HAP-1 (cell line): ENCODE results near the gene CCDC27.
A peak's percentile ranks its signal among the peaks of the same experiment; 100 is the strongest.

ENCODE experiments used
- DNase-seq, 2 experiments: peaks; one replicate each; pipeline ENCODE4 v3.0.0-alpha.2; 2016 to 2020; ENCODE audit warnings: low spot score in 2 of 2
- H3K27me3 ChIP-seq: fragments of 250-450 bp; sonication (Bioruptor Pico); 2 replicates; pipeline ENCODE4 v1.5.1; 2020; ENCODE audit warnings: low read depth, mild to moderate bottlenecking, moderate library complexity
- H3K36me3 ChIP-seq: fragments of 250-450 bp; sonication (Bioruptor Pico); replicated peaks from 2 replicates; pipeline ENCODE4 v1.5.1; 2020; ENCODE audit warnings: mild to moderate bottlenecking
- H3K4me1 ChIP-seq: fragments of 250-450 bp; sonication (Bioruptor Pico); 2 replicates; pipeline ENCODE4 v1.5.1; 2020; ENCODE audit warnings: mild to moderate bottlenecking
- H3K4me3 ChIP-seq: fragments of 250-450 bp; sonication (Bioruptor Pico); 2 replicates; pipeline ENCODE4 v1.5.1; 2020; ENCODE audit warnings: mild to moderate bottlenecking, moderate library complexity
- H3K9me3 ChIP-seq: fragments of 250-450 bp; sonication (Bioruptor Pico); 2 replicates; pipeline ENCODE4 v1.5.1; 2020; ENCODE audit warnings: mild to moderate bottlenecking, moderate library complexity
- in situ Hi-C: fragments of 300-500 bp; cut with MboI; formaldehyde crosslinking; loops from 3 replicates; pipeline ENCODE4 v1.14.3; 2020; ENCODE audit warnings: low sequenced_read_pairs, inconsistent platforms, mixed read lengths

Gene CCDC27

DNA sequence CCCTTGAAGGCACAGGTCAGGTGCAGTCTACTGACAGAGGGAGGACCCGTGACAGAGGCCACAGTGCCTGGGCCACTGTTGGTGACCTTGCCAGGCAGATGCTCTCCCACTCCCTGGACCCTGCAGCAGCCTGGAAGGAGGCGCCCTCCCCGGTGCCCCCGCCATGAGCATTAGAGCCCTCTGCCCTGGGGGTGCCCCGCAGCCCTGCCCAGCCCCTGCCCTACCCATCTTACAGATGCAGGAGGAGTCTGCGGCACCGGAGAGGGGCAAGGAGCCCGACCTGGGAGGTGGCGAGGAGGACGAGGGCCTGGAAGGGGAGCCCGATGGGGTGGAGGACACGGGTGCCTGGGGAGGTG lies 10.6 kb downstream of the CCDC27 start:
- in situ Hi-C loops = no loop called here
- H3K27me3 ChIP-seq = peaks cover 50% of the 10 kb centered on the region

GRCh38 chr1:3763351-3764125 lies 11.3 kb downstream of the CCDC27 start:
- no peak for DNase-seq
- H3K27me3 ChIP-seq = peaks cover 48% of the 10 kb centered on the region
- in situ Hi-C loops = no loop called here
- H3K9me3 ChIP-seq = peaks cover 5% of the 10 kb centered on the region
- no peak overlapping the region for H3K4me3 ChIP-seq
- H3K36me3 ChIP-seq = no peaks in the 10 kb centered on the region
- no peaks in the 10 kb centered on the region for H3K4me1 ChIP-seq

More for the DNA sequence above, 10.6 kb downstream of the CCDC27 start:
- H3K4me3 ChIP-seq = no peak overlapping the region
- H3K9me3 ChIP-seq = peaks cover 5% of the 10 kb centered on the region
- H3K4me1 ChIP-seq = no peaks in the 10 kb centered on the region
- no peak for DNase-seq
- no peaks in the 10 kb centered on the region for H3K36me3 ChIP-seq

GRCh38 chr1:3767328-3767925 lies 15.2 kb downstream of the CCDC27 start:
- Histone ChIP-seq H3K27me3 (peaks cover 19% of the 10 kb centered on the region), H3K4me3 (no peak overlapping the region), H3K36me3 (no peaks in the 10 kb centered on the region), H3K9me3 (no peaks in the 10 kb centered on the region), H3K4me1 (peaks cover 5% of the 10 kb centered on the region)
- in situ Hi-C loops = no loop called here
- DNase-seq = no peak

DNA sequence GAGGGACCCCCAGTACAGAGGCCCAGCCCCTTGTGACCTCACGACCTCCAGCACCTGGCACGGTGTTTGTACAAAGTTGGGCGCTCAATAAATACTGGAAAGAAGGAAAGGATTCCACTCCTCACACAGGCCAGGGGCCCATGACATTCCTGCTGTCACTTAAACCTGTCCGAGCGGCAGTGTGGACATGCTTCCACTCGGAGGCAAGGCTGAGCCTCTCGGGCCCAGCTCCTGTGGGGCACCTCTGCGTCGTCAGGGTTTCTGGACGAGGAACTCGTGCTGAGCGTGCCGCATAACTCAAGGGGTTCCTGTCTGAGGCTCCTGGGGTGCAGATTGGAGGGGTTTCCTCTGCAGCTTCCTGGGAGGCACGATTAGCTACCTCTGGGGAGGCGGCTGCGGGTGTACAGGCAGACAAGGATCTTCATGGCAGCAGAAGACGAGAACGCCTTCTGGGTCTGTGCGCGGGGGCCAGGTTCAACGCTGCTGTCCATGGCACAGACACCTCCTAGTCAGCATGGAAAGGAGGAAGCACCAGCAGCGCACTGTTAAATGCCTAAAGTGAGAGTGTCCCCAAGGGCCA lies 16.7 kb downstream of the CCDC27 start:
- Histone ChIP-seq H3K4me1 (peaks cover 5% of the 10 kb centered on the region), H3K9me3 (no peaks in the 10 kb centered on the region), H3K27me3 (peaks cover 13% of the 10 kb centered on the region), H3K36me3 (no peaks in the 10 kb centered on the region), H3K4me3 (no peak overlapping the region)
- in situ Hi-C loops = no loop called here
- DNase-seq = no peak

- no peaks in the 10 kb centered on the region for H3K36me3 ChIP-seq
- peaks cover 5% of the 10 kb centered on the region for H3K4me1 ChIP-seq
- in situ Hi-C loops = no loop called here
- H3K27me3 ChIP-seq = peaks cover 10% of the 10 kb centered on the region
- no peak overlapping the region for H3K4me3 ChIP-seq
- no peaks in the 10 kb centered on the region for H3K9me3 ChIP-seq
- no peak for DNase-seq
Observed at GRCh38 chr1:3770047-3770765, 18.0 kb downstream of the CCDC27 start.

DNA sequence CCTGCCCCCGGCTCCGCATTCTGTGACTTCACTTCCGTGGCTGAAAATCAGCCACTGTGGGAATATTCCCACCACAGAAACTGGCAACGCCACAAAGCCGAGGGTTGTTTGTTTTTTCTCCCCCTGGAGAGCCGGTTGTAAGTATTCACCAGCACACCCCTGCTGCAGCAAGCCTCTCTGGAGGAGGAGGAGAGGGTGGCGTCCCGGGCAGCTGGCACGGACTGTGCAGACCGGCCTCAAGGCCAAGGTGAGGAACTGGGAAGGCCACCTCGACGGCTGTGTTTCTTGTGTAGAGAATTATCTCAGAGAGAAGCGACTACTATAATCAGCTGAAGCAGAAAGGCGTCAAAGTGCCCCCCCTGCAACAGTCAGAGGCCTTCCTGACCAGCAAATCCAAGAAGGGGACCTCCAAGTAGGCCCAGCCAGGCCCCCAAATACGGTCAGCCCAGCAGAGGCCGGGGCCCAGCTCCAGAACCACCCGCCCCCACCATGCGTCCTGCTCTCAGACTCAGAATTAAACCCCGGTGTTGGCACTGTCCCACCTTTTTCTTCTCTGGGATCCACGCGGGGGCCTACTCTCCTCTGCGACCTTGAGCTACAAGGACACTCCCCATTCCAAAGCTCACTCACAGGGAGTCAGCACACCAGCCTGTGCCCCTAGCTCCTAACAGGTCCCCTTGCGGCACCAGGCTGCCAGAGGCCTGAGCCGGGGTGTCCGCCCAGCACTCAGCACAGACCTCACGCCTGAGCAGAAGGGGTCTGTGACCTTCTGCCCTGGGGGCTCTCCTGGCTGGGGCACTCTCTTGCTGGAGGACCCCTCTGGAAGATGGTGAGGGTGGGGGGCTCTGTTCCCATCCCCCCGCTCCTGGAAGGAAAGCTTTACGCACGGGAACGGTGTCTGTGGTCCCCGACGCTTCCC lies 19.1 kb downstream of the CCDC27 start:
- H3K4me1 ChIP-seq = peaks cover 5% of the 10 kb centered on the region
- H3K9me3 ChIP-seq = no peaks in the 10 kb centered on the region
- DNase-seq = no peak
- H3K4me3 ChIP-seq = peak overlapping the region; percentile 45
- in situ Hi-C loops = no loop called here
- H3K36me3 ChIP-seq = no peaks in the 10 kb centered on the region
- H3K27me3 ChIP-seq = no peaks in the 10 kb centered on the region

GRCh38 chr1:3772027-3772714 lies 19.9 kb downstream of the CCDC27 start:
- no peaks in the 10 kb centered on the region for H3K9me3 ChIP-seq
- H3K4me1 ChIP-seq = peaks cover 5% of the 10 kb centered on the region
- H3K36me3 ChIP-seq = no peaks in the 10 kb centered on the region
- no peaks in the 10 kb centered on the region for H3K27me3 ChIP-seq
- peak overlapping the region; percentile 45 for H3K4me3 ChIP-seq
- in situ Hi-C loops = no loop called here
- DNase-seq = peak; percentile 86 to 99

GRCh38 chr1:3772715-3773571 lies 20.7 kb downstream of the CCDC27 start, which contains the start of gene SMIM1:
Gene SMIM1, plus strand, starts transcription at chr1:3772749. Its CDS starts 2,625 bp downstream, at chr1:3775374.
- Histone ChIP-seq H3K4me3 (peak within 1 kb of the TSS; percentile 45), H3K4me1 (peaks cover 5% of the 10 kb centered on the region), H3K27me3 (no peaks in the 10 kb centered on the region), H3K36me3 (no peaks in the 10 kb centered on the region), H3K9me3 (no peaks in the 10 kb centered on the region)
- in situ Hi-C loops = no loop called here
- DNase-seq = no peak

DNA sequence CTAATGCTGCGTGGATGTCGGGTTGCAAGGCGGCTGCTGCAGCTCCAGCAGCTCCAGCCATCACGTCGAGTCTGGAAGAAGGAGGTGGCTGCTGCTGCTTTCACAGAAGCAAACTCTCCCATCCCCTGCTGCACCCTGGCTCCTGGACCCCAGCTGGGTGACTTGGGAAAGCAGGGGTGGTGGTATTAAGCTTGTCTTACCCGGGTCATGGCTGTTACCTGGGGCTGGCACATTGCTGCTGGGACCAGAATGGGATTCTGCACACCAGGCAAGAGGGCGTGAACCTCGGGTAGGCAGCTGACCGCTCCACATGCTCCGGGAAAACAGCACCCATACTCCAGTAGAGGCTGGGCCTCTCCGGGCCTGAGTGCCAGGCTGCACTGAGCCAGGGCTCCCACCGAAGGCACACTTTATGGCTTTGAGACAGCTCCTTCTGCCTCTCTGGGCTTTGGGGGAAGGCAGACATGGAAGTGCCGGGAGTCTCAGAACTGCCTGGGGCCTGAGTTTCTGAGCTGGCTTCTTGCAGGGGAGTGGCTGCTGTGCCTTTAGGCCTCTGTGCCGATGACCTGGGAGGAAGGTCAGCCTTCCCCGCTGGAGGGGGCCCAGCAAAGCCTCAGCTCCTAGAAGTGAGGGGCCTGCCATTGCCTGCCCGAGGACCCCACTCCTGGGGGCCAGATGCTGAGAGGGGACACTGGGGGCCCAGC lies 21.5 kb downstream of the CCDC27 start:
- H3K9me3 ChIP-seq = no peaks in the 10 kb centered on the region
- peaks cover 5% of the 10 kb centered on the region for H3K4me1 ChIP-seq
- H3K27me3 ChIP-seq = no peaks in the 10 kb centered on the region
- H3K4me3 ChIP-seq = no peak overlapping the region
- no peaks in the 10 kb centered on the region; the same call in 1 of the 2 replicates for H3K36me3 ChIP-seq
- DNase-seq = no peak
- in situ Hi-C loops = no loop called here

DNA sequence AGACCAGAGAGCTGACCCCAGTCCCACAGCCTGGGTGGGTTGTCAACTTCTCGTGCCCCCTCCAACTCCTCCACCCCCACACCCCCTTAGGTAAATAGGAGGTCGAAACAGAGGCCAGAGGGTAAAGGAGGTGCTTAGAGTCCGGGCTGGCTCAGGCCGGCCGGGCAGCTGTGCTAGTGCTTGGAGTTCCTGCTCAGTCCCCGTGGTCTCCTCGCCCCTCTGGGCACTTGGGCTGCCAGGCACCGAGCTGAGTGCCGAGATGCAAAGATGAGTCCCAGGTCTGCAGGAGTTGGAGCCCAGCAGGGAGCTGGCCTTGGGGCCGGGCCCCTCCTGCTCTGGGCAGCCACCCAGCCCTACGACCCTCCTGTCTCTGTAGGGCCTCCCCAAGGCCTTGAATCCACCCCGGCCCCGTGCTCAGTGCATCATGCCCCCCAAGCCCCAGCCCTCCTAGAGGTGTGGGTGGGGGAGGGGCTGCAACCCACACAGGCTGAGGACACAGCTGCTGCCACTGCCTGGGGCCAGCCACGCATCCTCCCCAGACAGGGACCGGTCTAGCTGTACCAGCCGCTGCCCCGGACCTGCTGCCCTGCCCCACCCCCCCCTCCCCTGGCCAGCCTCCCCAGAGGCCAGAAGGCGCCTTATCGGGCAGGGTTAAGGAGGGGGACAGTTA lies 22.2 kb downstream of the CCDC27 start:
- in situ Hi-C loops = no loop called here
- H3K36me3 ChIP-seq = peaks cover 6% of the 10 kb centered on the region
- no peak overlapping the region for H3K4me3 ChIP-seq
- H3K27me3 ChIP-seq = no peaks in the 10 kb centered on the region
- H3K4me1 ChIP-seq = peaks cover 5% of the 10 kb centered on the region
- DNase-seq = no peak
- no peaks in the 10 kb centered on the region for H3K9me3 ChIP-seq

GRCh38 chr1:3774946-3775489 lies 22.8 kb downstream of the CCDC27 start:
- peaks cover 5% of the 10 kb centered on the region for H3K4me1 ChIP-seq
- H3K36me3 ChIP-seq = peaks cover 12% of the 10 kb centered on the region
- no peak for DNase-seq
- H3K27me3 ChIP-seq = no peaks in the 10 kb centered on the region
- H3K4me3 ChIP-seq = no peak overlapping the region
- H3K9me3 ChIP-seq = no peaks in the 10 kb centered on the region
- in situ Hi-C loops = no loop called here
